DMS79 treated with DMSO at 0.1 percent for 48 hours (cell line): ENCODE data around the gene NUP107.

Experiments
- DNase-seq: peaks from one replicate; lab custom pipeline; 2025; lab: John Stamatoyannopoulos, UW

The NUP107 gene

DNA sequence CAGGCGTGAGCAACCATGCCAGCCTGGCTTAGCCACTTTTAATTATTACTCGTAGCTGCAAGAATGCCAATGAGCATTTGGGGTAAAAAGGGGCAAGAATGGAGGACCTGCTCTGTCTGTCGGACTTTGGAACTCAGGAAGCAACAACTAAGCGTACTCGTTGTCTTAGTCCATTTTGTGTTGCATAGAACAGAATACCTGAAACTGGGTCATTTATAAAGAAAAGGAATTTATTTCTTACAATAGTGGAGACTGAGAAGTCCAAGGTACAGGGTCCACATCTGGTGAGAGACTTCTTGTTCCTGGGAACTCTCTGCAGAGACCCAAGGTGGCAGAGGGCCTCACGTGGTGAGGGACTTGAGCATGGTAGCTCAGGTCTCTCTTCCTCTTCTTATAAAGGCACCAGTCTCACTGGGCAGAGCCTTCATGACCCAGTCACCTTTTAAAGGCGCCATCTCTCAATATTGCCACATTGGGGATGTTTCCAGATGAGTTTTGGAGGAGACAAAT, 88.4 kb downstream of the NUP107 start:
- no peak for DNase-seq

DNA sequence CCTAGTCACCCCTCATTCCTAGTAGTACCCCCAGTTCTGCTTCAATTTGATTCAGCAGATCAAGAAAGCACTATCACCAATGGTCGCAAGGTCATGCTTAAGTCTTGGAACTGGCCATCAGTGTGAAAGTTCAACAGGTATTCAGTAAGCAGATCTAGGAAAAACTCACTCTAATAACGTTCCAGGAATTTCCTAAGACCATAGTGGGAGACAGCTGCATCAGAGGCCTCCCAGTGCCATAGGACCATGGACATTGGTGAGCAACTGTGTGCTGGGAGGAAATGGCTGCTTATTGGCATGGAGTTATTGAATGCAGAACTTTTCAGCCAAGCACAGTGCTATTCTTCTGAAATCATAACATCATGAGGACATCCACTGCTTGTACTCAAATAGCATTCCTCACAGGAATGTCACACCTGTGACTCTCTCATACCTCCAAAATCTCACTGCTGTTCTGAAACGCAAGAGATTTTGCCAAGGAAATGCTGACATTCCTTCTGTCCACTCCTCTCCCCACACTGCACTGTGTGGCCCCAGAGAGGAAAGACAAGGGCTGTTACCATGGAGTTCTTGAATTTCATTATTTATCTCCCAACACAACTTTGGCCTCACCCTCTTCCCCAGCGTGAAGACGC, 90.3 kb downstream of the NUP107 start:
- DNase-seq: no peak

DNA sequence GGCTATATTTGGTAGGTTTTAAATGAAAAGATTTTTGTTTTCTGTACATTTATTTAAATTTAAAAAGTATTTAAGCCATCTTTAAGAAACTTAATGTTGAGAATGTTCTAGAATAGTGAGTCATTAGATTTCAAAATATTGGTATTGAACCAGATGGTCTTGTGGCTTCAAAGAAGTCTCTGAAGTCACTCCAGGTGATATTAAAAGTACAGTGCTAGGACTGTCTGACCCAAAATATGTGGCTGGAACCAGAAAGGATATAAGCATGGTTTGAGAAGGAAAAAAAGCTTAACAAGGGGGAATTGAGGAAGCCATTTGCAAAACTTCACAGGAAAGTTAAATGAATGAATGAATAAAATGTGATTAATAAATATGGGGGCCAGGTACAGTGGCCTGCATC, 92.5 kb downstream of the NUP107 start:
- DNase-seq: no peak

DNA sequence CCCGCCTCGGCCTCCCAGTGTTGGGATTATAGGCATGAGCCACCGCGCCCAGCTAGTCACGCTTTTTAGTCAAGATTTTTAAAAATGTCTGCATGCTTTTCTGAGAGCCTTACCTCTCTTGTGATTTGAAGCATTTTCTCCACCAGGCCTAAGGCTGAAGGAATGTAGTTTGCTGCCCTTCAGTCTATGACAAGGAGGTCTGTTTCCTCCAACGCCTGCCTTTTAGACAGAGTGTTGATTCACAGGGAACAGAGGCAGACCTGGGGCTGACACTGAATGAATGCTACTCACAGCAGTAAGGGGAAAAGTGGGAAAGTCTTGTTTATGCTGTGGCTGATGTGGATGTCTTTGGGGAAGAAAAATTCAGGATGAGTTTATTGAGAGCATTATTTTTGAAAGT, 94.0 kb downstream of the NUP107 start:
- no peak for DNase-seq

DNA sequence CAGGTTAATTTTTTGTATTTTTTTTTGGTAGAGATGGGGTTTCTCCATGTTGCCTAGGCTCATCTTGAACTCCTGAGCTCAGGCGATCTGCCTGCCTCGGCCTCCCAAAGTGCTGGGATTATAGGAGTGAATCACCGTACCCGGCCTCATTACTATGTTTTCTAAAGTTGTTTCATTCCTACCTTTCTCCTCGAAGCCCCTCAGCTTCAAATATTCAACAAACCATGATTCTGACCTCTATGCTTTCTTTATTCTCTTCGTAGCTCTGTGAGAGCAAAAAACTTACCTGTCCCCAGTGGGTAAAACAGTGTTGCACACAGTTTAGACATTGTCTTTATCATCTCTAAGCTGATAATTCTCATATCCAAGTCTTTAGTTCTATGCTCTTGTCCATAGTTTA, 95.0 kb downstream of the NUP107 start:
- no peak for DNase-seq

DNA sequence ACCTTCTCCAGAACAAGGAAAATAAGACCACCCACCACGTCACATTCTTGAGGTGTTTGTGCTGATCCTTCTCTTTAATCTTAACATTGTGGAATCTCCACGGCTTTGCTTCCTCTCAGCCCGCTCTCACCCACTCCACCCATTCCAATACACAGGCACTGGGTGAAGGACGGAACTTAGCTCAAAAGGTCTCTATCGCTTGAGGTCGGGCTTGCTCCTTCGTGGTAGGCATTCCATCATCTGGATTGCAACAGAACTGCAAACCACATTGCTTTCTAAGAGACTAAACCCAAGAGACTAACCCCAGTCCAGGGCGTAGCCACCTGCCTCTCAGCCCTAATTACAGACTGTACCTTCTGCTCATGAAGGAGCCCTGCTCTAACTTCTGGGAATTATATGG, 97.2 kb downstream of the NUP107 start:
- DNase-seq: no peak

DNA sequence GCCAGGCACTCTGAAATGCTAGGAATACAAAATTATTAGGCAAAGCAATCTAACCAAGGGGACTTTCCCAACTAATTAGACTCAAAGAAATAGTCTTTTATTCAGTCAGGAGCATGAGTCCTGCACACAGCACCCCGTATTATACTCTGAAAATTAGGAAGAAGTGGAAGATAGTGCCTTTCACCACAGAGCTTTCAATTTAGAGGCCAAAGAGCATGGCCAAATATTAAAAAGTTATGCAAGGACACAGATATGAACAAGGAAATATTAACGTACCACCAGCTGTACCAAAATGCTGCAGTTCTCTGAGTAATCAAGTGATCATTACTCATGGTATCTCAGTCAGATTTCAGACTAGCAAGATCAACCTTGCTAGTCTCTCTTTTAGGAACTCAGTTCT, 98.6 kb downstream of the NUP107 start:
- no peak for DNase-seq

DNA sequence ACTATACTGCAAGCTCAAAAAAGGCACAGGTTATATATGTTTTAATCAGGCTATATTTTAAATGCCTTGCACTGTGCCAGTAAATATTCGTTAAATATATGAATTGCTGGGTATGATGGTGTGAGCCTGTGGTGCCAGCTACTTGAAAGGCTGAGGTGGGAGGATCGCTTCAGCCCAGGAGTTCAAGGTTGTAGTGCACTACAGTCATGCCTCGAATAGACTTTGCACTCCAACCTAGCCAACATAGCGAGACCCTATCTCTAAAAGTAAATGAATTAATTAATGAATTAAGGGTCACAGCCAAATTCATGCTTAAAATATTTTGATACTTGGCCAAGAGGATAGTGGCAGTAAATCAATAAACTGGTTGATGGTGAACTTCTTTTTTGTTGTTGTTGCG, 99.0 kb downstream of the NUP107 start:
- DNase-seq: no peak

DNA sequence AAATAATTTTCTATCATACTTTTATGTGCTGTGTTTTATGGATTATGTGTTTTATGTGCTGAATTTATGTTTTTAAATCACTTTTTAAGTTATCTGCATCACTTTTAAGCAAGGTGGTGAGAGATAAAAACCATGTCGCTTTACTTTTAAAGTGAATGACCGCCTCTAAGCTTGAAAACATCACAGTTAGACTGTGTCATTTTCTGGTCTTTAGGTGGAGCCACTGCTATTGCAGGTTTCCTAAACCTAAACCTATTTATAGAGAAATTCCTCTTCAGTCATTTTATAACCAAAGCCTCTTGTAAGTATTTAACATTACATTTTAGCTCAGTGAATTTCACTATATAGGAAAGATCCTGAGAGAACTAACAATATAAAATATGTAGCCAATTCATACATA, 100.2 kb downstream of the NUP107 start:
- DNase-seq: no peak

DNA sequence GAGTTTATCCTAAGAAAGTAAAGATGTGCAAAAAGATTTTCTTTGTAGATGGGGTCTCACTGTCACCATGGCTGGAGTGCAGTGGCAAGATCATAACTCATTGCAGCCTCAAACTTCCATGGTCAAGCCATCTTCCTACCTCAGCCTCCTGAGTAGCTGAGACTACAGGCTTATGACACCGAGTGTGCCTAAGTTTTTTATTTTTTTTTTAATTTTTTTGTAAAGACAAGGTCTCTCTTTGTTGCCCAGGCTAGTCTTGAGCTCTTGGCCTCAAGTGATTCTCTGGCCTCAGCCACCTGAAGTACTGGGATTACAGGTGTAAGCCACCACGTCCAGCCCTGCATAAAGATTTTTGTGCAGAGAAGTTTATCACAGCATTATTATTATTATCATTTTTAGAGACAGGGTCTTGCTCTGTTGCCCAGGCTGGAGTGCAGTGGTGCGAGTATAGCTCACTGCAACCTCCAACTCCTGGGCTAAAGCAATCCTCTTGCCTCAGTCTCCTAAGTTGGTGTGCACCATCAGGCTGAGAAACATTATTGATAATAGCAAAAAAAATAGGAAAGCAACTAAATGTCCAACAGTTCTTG, 101.9 kb downstream of the NUP107 start:
- DNase-seq: no peak

DNA sequence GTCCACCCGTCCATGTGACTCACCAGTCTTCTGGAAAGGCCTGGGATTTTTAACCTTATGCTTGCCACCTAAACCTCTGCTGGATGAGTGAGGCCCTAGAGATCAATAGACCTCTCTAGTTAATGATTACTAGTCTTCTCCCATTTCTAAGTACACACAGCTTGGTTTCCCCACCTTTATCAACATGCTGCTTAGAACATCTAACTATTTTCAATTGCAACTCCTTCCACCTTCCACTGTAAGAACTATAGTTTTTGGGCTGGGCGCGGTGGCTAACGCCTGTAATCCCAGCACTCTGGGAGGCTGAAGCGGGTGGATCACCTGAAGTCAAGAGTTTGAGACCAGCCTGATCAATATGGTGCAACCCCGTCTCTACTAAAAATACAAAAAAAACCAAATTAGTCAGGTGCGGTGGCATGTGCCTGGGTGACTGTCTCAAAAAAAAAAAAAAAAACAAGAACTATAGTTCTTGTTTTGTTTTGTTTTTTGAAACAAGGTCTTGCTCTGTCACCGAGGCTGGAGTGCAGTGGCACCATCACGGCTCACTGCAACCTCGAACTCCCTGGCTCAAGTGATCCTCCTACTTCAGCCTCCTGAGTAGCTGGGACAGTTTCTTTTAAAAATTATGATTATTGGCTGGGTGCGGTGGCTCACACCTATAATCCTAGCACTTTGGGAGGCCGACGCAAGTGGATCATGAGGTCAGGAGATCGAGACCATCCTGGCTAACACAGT, 102.5 kb downstream of the NUP107 start:
- DNase-seq: no peak

DNA sequence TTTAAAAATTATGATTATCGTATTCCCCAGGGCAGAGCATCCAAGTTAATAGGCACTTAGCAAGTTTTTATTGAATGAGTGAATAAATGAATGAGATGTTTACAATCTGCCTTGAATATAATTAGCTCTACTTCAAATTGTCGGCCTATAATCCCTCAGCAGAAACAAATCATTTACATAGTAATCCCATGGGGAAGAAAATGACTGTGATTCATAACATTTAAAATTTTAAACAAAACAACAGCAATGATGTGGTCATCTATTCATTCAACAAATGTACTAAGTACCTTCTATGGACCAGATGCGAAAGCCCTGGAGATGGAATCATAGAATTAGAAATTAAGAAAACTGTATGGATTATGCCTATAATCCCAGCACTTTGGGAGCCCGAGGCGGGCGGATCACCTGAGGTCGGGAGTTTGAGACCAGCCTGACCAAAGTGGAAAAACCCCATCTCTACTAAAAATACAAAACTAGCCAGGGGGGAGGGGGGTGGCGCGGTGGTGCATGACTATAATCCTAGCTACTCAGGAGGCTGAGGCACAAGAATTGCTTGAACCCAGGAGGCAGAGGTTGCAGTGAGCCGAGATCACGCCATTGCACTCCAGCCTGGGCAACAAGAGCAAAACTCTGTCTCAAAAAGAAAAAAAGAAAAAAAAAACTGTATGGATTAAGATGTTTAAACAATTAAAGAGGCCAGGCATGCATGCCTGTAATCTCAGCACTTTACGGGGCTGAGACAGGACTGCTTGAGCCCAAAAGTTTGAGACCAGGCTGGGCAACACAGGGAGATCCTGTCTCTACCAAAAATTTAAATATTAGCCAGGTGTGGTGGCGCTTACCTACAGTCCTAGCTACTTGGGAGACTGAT, 103.5 kb downstream of the NUP107 start:
- no peak for DNase-seq

DNA sequence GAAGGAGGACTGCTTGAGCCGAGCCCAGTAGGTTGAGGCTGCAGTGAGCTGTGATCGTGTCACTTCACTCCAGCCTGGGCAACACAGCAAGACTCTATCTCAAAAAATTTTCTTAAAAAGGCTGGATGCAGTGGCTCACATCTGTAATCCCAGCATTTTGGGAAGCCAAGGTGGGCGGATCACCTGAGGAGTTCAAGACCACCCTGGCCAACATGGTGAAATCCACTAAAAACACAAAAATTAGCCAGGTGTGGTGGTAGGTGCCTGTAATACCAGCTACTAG, 104.1 kb downstream of the NUP107 start:
- no peak for DNase-seq

DNA sequence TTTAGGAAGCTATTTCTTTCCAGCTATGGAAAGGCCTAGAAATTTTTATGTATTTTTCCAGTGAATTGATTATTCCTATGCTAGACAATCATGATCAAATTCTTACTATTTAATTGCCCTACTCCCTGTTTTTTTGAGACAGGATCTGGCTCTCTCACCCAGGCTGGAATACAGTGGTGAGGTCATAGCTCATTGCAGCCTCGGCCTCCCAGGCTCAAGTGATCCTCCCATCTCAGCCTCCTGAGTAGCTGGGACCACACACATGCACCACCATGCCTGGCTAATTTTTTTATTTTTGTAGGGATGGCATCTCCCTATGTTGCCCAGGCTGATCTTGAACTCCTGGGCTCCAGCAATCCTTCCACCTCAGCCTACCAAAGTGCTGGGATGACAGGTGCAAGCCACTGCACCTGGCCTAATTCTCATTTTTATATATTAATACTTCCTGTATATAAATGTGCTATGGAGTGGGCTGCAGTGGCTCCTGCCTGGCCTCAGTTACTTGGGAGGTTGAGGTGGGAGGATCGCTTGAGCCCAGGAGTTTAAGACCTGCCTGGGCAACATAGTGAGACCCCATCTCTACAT, 105.2 kb downstream of the NUP107 start:
- DNase-seq: no peak

DNA sequence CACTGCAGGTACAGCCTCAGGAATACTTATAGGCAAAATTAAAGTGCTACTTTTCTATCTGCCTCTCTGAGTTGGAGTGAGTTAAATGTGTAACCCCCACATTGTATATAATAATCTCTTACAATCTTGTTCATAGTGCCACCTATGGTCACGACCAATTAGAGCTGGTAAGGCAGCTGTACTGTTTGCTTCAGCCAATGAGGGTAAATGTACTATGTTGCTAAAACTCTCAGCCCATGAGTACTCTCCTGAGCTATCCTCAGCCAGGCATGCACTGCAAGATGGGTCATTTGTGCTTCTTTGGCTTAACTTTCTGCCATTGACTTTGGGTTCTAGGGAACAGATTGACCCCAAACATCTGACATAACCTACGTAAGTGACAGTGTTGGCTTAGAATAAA, 106.2 kb downstream of the NUP107 start:
- DNase-seq: no peak

DNA sequence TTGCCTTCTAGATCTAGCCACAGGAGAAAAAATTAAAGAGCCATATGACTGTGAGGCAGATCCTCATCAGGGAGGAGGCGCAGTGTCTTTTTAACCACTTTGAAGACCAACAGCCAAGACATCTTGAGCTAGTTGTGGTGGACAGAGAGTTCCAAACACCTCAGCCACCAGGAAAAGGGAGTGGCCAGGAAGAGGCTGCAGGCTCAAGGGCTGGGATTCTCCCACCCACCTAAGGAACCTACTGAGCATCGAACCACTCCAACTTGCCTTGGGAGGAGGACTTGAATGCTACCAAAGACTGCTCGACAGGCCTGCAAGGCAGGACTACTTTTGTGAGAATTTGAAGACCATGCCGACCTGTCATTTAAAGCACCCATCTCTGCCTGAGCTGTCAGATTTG, 106.7 kb downstream of the NUP107 start:
- DNase-seq: no peak

DNA sequence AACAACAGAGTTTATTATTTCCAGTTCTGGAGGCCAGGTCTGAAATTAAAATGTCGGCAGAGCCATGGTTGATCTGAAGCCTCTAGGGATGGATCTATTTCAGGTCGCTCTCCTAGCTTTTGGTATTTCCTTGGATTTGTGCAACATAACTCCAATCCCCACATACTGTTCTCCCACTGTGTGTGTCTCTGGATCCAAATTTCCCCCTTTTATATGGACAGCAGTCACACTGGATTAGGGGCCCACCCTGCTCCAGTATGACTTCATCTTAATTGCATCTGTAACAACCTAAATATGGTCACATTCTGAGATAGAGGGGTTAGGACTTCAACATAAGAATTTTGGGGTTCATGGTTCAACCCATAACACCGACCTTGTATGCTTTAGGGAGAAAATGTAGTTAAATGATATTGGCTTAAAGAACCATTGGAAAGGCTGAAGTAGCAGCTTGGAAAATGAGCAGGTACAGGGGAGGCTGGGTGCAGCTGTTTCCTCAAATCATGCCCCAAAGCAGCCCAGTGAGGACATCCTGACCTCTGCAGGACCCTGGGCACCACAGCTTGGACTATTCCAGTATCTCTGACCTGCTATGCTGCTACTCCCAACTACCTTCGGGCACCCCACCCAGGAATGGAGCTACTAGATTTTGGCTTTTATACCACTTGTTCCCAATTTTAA, 107.3 kb downstream of the NUP107 start:
- DNase-seq: no peak

DNA sequence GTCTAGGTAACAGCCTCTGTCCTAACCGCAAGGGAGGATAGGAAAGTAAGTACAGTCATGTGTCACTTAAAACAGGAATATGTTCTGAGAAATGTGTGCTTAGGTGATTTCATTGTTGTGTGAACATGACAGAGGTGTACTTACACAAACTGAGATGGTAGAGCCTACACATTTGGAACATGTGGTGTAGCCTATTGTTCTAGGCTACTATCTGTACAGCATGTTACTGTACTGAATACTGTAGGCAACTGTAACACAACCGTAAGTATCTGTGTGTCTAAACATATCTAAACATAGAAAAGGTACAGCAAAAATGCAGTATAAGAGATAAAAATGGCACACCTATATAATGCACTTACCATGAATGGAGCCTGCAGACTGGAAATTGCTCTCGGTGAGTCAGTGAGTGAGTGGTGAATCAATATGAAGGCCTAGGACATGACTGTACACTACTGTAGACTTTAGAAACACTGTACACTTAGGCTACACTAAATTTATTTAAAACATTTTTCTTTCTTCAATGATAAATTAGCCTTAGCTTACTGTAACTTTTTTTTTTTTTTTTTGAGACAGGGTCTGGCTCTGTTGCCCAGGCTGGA, 108.0 kb downstream of the NUP107 start:
- no peak for DNase-seq
